Fibroblast of lung (primary cell): ENCODE results near the gene TEKT3. TPM values are rescaled to one million over a fixed set of nuclear protein-coding genes. Genes with fewer than 3 reads are reported as not detected.

ENCODE experiments used
- DNase-seq, 2 donors: peaks; one replicate each; pipeline versions ENCODE4 v3.0.0 to v3.0.0-alpha.2; 2010; ENCODE audit warnings: low read depth in 2 of 2
- H2AFZ ChIP-seq: 2 replicates; pipeline ENCODE4 v1.5.1; 2012; ENCODE audit warnings: low read length, control low read depth, inconsistent platforms
- H3K27ac ChIP-seq: 2 replicates; pipeline ENCODE4 v1.5.1; 2011; ENCODE audit warnings: low read length, control low read depth; ENCODE audit not compliant: insufficient read depth
- H3K27me3 ChIP-seq: 2 replicates; pipeline ENCODE4 v1.5.1; 2011; ENCODE audit warnings: mild to moderate bottlenecking, low read length; ENCODE audit not compliant: control insufficient read depth, insufficient read depth
- H3K36me3 ChIP-seq: 2 replicates; pipeline ENCODE4 v1.5.1; 2011; ENCODE audit warnings: low read length; ENCODE audit not compliant: control insufficient read depth, insufficient read depth
- H3K4me1 ChIP-seq: 2 replicates; pipeline ENCODE4 v1.5.1; 2011; ENCODE audit warnings: low read length; ENCODE audit not compliant: control insufficient read depth, insufficient read depth; ENCODE audit errors: extremely low read depth
- H3K4me2 ChIP-seq: 2 replicates; pipeline ENCODE4 v1.5.1; 2011; ENCODE audit warnings: low read length, control low read depth; ENCODE audit not compliant: insufficient read depth; ENCODE audit errors: extremely low read depth
- H3K4me3 ChIP-seq, 4 experiments: fragments of 200-600 bp in 1 of 4; sonication (generic) in 1 of 4; replicated peaks in 1 of 4; 2 replicates each; pipeline ENCODE4 v1.5.1; 2011 to 2016; ENCODE audit warnings: low read length in 4 of 4, low read depth in 3 of 4, mild to moderate bottlenecking in 3 of 4, control low read depth in 2 of 4, inconsistent platforms in 1 of 4, mixed read lengths in 1 of 4; ENCODE audit not compliant: insufficient read depth in 1 of 4; ENCODE audit errors: control extremely low read depth in 1 of 4
- H3K79me2 ChIP-seq: 2 replicates; pipeline ENCODE4 v1.5.1; 2012; ENCODE audit warnings: mild to moderate bottlenecking, low read length, inconsistent platforms; ENCODE audit not compliant: control insufficient read depth, insufficient read depth
- H3K9ac ChIP-seq: 2 replicates; pipeline ENCODE4 v1.5.1; 2011; ENCODE audit warnings: mild to moderate bottlenecking, low read length, control low read depth; ENCODE audit not compliant: insufficient read depth
- H3K9me3 ChIP-seq: 2 replicates; pipeline ENCODE4 v1.5.1; 2012; ENCODE audit warnings: low read depth, low read length; ENCODE audit not compliant: control insufficient read depth, insufficient read depth
- H4K20me1 ChIP-seq: 2 replicates; pipeline ENCODE4 v1.5.1; 2011; ENCODE audit warnings: low read length; ENCODE audit not compliant: control insufficient read depth, insufficient read depth; ENCODE audit errors: extremely low read depth
- CTCF ChIP-seq, 2 donors: IDR thresholded peaks in 1 of 2; conservative IDR thresholded peaks in 1 of 2; 1 replicate in 1 of 2; 2 replicates in 1 of 2; pipeline ENCODE4 v1.5.1; 2011 to 2012; ENCODE audit warnings: low read length in 2 of 2, control low read depth in 1 of 2, inconsistent platforms in 1 of 2, low read depth in 1 of 2, mild to moderate bottlenecking in 1 of 2
- EZH2 ChIP-seq: IDR thresholded peaks from 2 replicates; pipeline ENCODE4 v1.5.1; 2012; ENCODE audit warnings: low read length, control low read depth, mild to moderate bottlenecking; ENCODE audit errors: missing control alignments
- polyA plus RNA-seq, 2 donors: library from polyadenylated mRNA; depleted of rRNA in 1 of 2; stranded (reverse) in 1 of 2; unstranded in 1 of 2; fragments of >200 nt; gene quantifications; 2 replicates each; pipeline ENCODE4 v1.2.1, GENCODE V29; 2011 to 2012; ENCODE audit warnings: missing spikeins in 1 of 2
- total RNA-seq: library from RNA; depleted of rRNA; stranded (reverse); fragments of >200 nt; gene quantifications from 2 replicates; pipeline ENCODE4 v1.2.1, GENCODE V29; 2014

TEKT3 gene
- total and polyA plus RNA-seq, 2 donors (not counting 1 experiment from before 2014, with no cell fraction given), result 0.33 to 0.52 TPM

GRCh38 chr17:15378243-15378642, 36.8 kb upstream of the TEKT3 start:
- no peak overlapping the region for H3K9ac ChIP-seq

GRCh38 chr17:15377616-15378015, 36.2 kb upstream of the TEKT3 start:
- no peaks in the 10 kb centered on the region for H4K20me1 ChIP-seq
- H3K27ac ChIP-seq, result no peak overlapping the region
- peaks cover 5% of the 10 kb centered on the region for H3K4me1 ChIP-seq
- H3K4me2 ChIP-seq, result peak overlapping the region; percentile 27
- no peak overlapping the region for H3K9ac ChIP-seq
- DNase-seq, result peak; percentile 35 to 89
- H3K79me2 ChIP-seq, result no peaks in the 10 kb centered on the region
- H3K9me3 ChIP-seq, result no peaks in the 10 kb centered on the region
- no peaks in the 10 kb centered on the region for H3K27me3 ChIP-seq
- TF ChIP-seq EZH2 (no peak), CTCF (conservative IDR thresholded peaks at IDR 0.05 in 1 of 2, IDR thresholded peaks at IDR 0.05 in 1 of 2; ENCODE audit: low read depth in 1 of 2, low read length in 2 of 2) (no peak)
- H3K4me3 ChIP-seq, result no peak overlapping the region
- no peak overlapping the region for H2AFZ ChIP-seq
- H3K36me3 ChIP-seq, result no peaks in the 10 kb centered on the region

More at GRCh38 chr17:15378243-15378642, 36.8 kb upstream of the TEKT3 start:
- Histone ChIP-seq H3K4me2 (no peak overlapping the region), H3K36me3 (no peaks in the 10 kb centered on the region), H3K4me3 (no peak overlapping the region), H3K4me1 (peaks cover 5% of the 10 kb centered on the region), H3K79me2 (no peaks in the 10 kb centered on the region), H3K9me3 (no peaks in the 10 kb centered on the region), H2AFZ (no peak overlapping the region), H3K27me3 (no peaks in the 10 kb centered on the region), H4K20me1 (no peaks in the 10 kb centered on the region), H3K27ac (no peak overlapping the region)
- no peak for DNase-seq
- TF ChIP-seq CTCF (conservative IDR thresholded peaks at IDR 0.05 in 1 of 2, IDR thresholded peaks at IDR 0.05 in 1 of 2; ENCODE audit: low read depth in 1 of 2, low read length in 2 of 2) (no peak), EZH2 (no peak)

- Histone ChIP-seq H3K9ac (no peak overlapping the region), H3K4me2 (peak overlapping the region; percentile 27), H2AFZ (no peak overlapping the region), H3K9me3 (no peaks in the 10 kb centered on the region), H3K4me3 (no peak overlapping the region), H4K20me1 (no peaks in the 10 kb centered on the region), H3K36me3 (no peaks in the 10 kb centered on the region), H3K27ac (no peak overlapping the region), H3K79me2 (no peaks in the 10 kb centered on the region), H3K27me3 (no peaks in the 10 kb centered on the region), H3K4me1 (peaks cover 5% of the 10 kb centered on the region)
- peak; percentile 51 to 86 for DNase-seq
- TF ChIP-seq EZH2, result no peak
- TF ChIP-seq CTCF (conservative IDR thresholded peaks at IDR 0.05 in 1 of 2, IDR thresholded peaks at IDR 0.05 in 1 of 2; ENCODE audit: low read depth in 1 of 2, low read length in 2 of 2), result peak in 1 of 2 donors; percentile 13
These were observed 35.8 kb upstream of the TEKT3 start for GRCh38 chr17:15377200-15377599.
